Esophagus squamous epithelium (tissue), 5 donors: ENCODE data around the gene AK8. TPM values are rescaled to one million over a fixed set of nuclear protein-coding genes. Genes with fewer than 3 reads are reported as not detected.

Source experiments
- DNase-seq: peaks from one replicate; lab custom pipeline; 2025; lab: John Stamatoyannopoulos, UW
- H3K27ac ChIP-seq, 4 donors: fragments of 200-600 bp; sonication (generic); one replicate each; pipeline ENCODE4 v1.5.1; 2016 to 2019; ENCODE audit warnings: mild to moderate bottlenecking in 1 of 4
- H3K27me3 ChIP-seq, 4 donors: fragments of 200-600 bp; sonication (generic); 1 replicate in 3 of 4; 2 replicates in 1 of 4; pipeline versions ENCODE4 v1.5.1 to v1.6.0; 2017 to 2021; ENCODE audit warnings: antibody characterized with exemption in 1 of 4
- H3K36me3 ChIP-seq, 3 donors: fragments of 200-600 bp; sonication (generic); one replicate each; pipeline ENCODE4 v1.5.1; 2016 to 2019
- H3K4me1 ChIP-seq, 3 donors: fragments of 200-600 bp; sonication (generic); one replicate each; pipeline ENCODE4 v1.5.1; 2017 to 2019
- H3K4me3 ChIP-seq, 4 donors: fragments of 200-600 bp; sonication (generic); 1 replicate in 3 of 4; 2 replicates in 1 of 4; pipeline ENCODE4 v1.5.1; 2016 to 2019; ENCODE audit warnings: mild to moderate bottlenecking in 2 of 4, moderate library complexity in 1 of 4
- H3K9me3 ChIP-seq, 3 donors: fragments of 200-600 bp; sonication (generic); one replicate each; pipeline ENCODE4 v1.5.1; 2016 to 2019
- CTCF ChIP-seq, 6 experiments: fragments of 450-650 bp in 4 of 6; fragments of 200-600 bp in 2 of 6; sonication (generic) in 2 of 6; IDR thresholded peaks; one replicate each; pipeline ENCODE4 v1.5.1; 2016 to 2019; ENCODE audit warnings: antibody characterized with exemption in 6 of 6, mild to moderate bottlenecking in 4 of 6, moderate library complexity in 4 of 6
- POLR2A ChIP-seq, 4 donors: fragments of 450-650 bp; IDR thresholded peaks; one replicate each; pipeline ENCODE4 v1.6.1; 2017; ENCODE audit warnings: antibody characterized with exemption in 4 of 4, mild to moderate bottlenecking in 4 of 4, moderate library complexity in 3 of 4
- WGBS, 2 donors: methylation state at CpG; one replicate each; pipeline ENCODE4 v1.1.5; 2018; 5-methylcytosine and 5-hydroxymethylcytosine counted together
- intact Hi-C: fragments of 100-400 bp; cut with DNase I; formaldehyde crosslinking; loops from one replicate; pipeline ENCODE4 v1.15.0; 2022
- total RNA-seq, 4 donors: library from RNA; depleted of rRNA; stranded (reverse); fragments of >200 nt; gene quantifications; one replicate each; pipeline ENCODE4 v1.1.0, GENCODE V29; 2016
- donor health status: DM: yes; HTN: yes; CAD: no.

Gene AK8
- total RNA-seq, 4 donors from 2014 or later: 0.38 to 1.1 (median 0.48) TPM; not detected in 1

- TF ChIP-seq CTCF (IDR thresholded peaks at IDR 0.05) (no peak), POLR2A (IDR thresholded peaks at IDR 0.05) (no peak)
- no peaks in the 10 kb centered on the region for H3K27me3 ChIP-seq
- intact Hi-C loops: loop anchor here (10.0 kb wide), 1 partner anchor 115 kb away; no protein-coding TSS in a partner anchor
- no peaks in the 10 kb centered on the region for H3K9me3 ChIP-seq
- 57 to 73% methylated on average over 3 of the region's 3 CpGs for WGBS, 2 donors
- DNase-seq: no peak
- no peak overlapping the region for H3K4me3 ChIP-seq
- peaks cover 9 to 63% (median 25%) of the 10 kb centered on the region in 3 donors for H3K36me3 ChIP-seq
- no peak overlapping the region for H3K27ac ChIP-seq
- peaks cover 0 to 4% (median 0%) of the 10 kb centered on the region in 3 donors for H3K4me1 ChIP-seq
Measured at GRCh38 chr9:132679946-132680625, 198.0 kb downstream of the AK8 start.

GRCh38 chr9:132677976-132678375, 200.1 kb downstream of the AK8 start:
- no peak for TF ChIP-seq POLR2A (IDR thresholded peaks at IDR 0.05)
- no peak for TF ChIP-seq CTCF (IDR thresholded peaks at IDR 0.05)
- H3K27ac ChIP-seq: no peak overlapping the region
- intact Hi-C loops: loop anchor here (10.0 kb wide), 1 partner anchor 117 kb away; no protein-coding TSS in a partner anchor
- peaks cover 9 to 42% (median 16%) of the 10 kb centered on the region in 3 donors for H3K36me3 ChIP-seq
- 86 to 94% methylated on average over 6 of the region's 8 CpGs for WGBS, 2 donors
- H3K4me1 ChIP-seq: peaks cover under 1 to 25% (median 1%) of the 10 kb centered on the region in 3 donors
- H3K9me3 ChIP-seq: no peaks in the 10 kb centered on the region
- H3K27me3 ChIP-seq: no peaks in the 10 kb centered on the region
- no peak for DNase-seq
- H3K4me3 ChIP-seq: no peak overlapping the region

Other genes starting within 250 kb of the AK8 start
- 10 to 100 TPM; 10.2 to 18.3 (median 11.8) TPM for gene DDX31, start 208.3 kb downstream of the AK8 start, total RNA-seq
- gene GTF3C4, start 207.8 kb downstream of the AK8 start, total RNA-seq: 10 to 100 TPM in 3 of 4 donors, 1 to 10 TPM in 1; 9.7 to 14.3 (median 11.3) TPM
- gene SPACA9, start 614 bp upstream of the AK8 start, total RNA-seq: 1 to 10 TPM; 2.0 to 6.2 (median 3.9) TPM
- gene TSC1, start 66.3 kb upstream of the AK8 start, total RNA-seq: 10 to 100 TPM; 18.8 to 38.7 (median 25.7) TPM
- under 1 TPM in 1 of 4 donors, not detected in 3; 0.57 TPM for gene GFI1B, start 100.4 kb upstream of the AK8 start, total RNA-seq
- gene GTF3C5, start 152.7 kb upstream of the AK8 start, total RNA-seq: 10 to 100 TPM; 48.2 to 55.3 (median 48.9) TPM
- gene CEL, start 183.7 kb upstream of the AK8 start, total RNA-seq: 1 to 10 TPM; 1.9 to 7.6 (median 3.5) TPM
- gene RALGDS, start 243.0 kb upstream of the AK8 start, total RNA-seq: 10 to 100 TPM; 53.4 to 71.1 (median 55.3) TPM